ENCODE measurements around the gene LANCL3. TPM values are rescaled to one million over a fixed set of nuclear protein-coding genes. Genes with fewer than 3 reads are reported as not detected.

Gene LANCL3
- total RNA-seq, 1 experiment from 2014 or later, result 0.26 TPM

GRCh38 chrX:37659047-37659446 is 87.6 kb downstream of the LANCL3 start:
- no peak overlapping the region for H2BK120ac ChIP-seq (ENCODE audit: low read depth, low read length, poor library complexity, severe bottlenecking)
- no peak overlapping the region for H3K4me2 ChIP-seq (ENCODE audit: insufficient read depth, insufficient read length, low read length)
- H3K4ac ChIP-seq (ENCODE audit: low read depth, low read length), result no peak overlapping the region
- H3K14ac ChIP-seq (ENCODE audit: insufficient read depth, low read length), result no peak overlapping the region
- H4K5ac ChIP-seq (ENCODE audit: insufficient read length, low read depth, low read length), result no peak overlapping the region
- H3K27me3 Mint-ChIP-seq (ENCODE audit: low read depth), result peaks cover 3% of the 10 kb centered on the region
- H2AK5ac ChIP-seq (ENCODE audit: insufficient read length, low read length), result no peak overlapping the region
- no peaks in the 10 kb centered on the region for H3K23me2 ChIP-seq (ENCODE audit: insufficient read length, low read depth, low read length, poor library complexity, severe bottlenecking)
- no peak overlapping the region for H3K4me3 Mint-ChIP-seq
- no peak overlapping the region for H2BK12ac ChIP-seq (ENCODE audit: insufficient read length, low read depth, low read length)
- H3K79me2 ChIP-seq (ENCODE audit: insufficient read depth, low read length), result no peaks in the 10 kb centered on the region
- H2BK20ac ChIP-seq (ENCODE audit: low read depth, low read length, poor library complexity, severe bottlenecking), result no peak overlapping the region
- H2BK15ac ChIP-seq (ENCODE audit: low read depth, low read length), result no peak overlapping the region
- no CpG with 5 or more reads among the region's 1 CpG for WGBS (ENCODE audit: extremely low coverage, insufficient read length, low lambda C conversion rate)
- H2AFZ ChIP-seq (ENCODE audit: low read length), result no peak overlapping the region
- H3K27me3 ChIP-seq (ENCODE audit: insufficient read depth, low read length), result no peaks in the 10 kb centered on the region
- no peak overlapping the region for H3K27ac Mint-ChIP-seq
- no peak overlapping the region for H3K9ac ChIP-seq (ENCODE audit: extremely low read depth, insufficient read length, low read length)
- no peak overlapping the region for H3K56ac ChIP-seq (ENCODE audit: insufficient read length, low read depth, low read length)
- no peak overlapping the region for H3T11ph ChIP-seq (ENCODE audit: low read length)
- no peaks in the 10 kb centered on the region; a peak in 1 of 7 replicates for H3K36me3 Mint-ChIP-seq (ENCODE audit: insufficient read depth in 1 of 3, low read depth in 3 of 3)
- no peak overlapping the region for H4K8ac ChIP-seq (replicated peaks; ENCODE audit: insufficient read length, low read depth, low read length)
- peaks cover 39 to 52% of the 10 kb centered on the region in 2 experiments for H3K9me3 Mint-ChIP-seq
- no peak overlapping the region for H3K23ac ChIP-seq (ENCODE audit: insufficient read length, low read depth, low read length)
- no peak overlapping the region for H4K91ac ChIP-seq (ENCODE audit: insufficient read length, low read depth, low read length)
- no peak overlapping the region for H3K18ac ChIP-seq (ENCODE audit: insufficient read length, low read depth, low read length)
- no peaks in the 10 kb centered on the region for H4K20me1 ChIP-seq (ENCODE audit: control insufficient read depth, insufficient read depth, insufficient read length)
- H2BK5ac ChIP-seq (ENCODE audit: insufficient read length, low read length), result no peak overlapping the region
- no peaks in the 10 kb centered on the region for H3K79me1 ChIP-seq (ENCODE audit: insufficient read depth, low read depth, low read length, poor library complexity, severe bottlenecking)
- H3K9me3 ChIP-seq (ENCODE audit: control insufficient read depth, low read depth, low read length), result no peaks in the 10 kb centered on the region
- peaks cover 4% of the 10 kb centered on the region in 2 experiments; a peak in 3 of 4 replicates for H3K4me1 Mint-ChIP-seq
- DNase-seq, result no peak
- H3K27ac ChIP-seq (ENCODE audit: insufficient read length, low read depth, low read length), result no peak overlapping the region
- H3K4me1 ChIP-seq (ENCODE audit: insufficient read depth, low read length), result no peaks in the 10 kb centered on the region
- TF ChIP-seq CTCF (conservative IDR thresholded peaks at IDR 0.05), result no peak
